OCI-LY7 (cell line): ENCODE results near the gene UBAC1. TPM values are rescaled to one million over a fixed set of nuclear protein-coding genes. Genes with fewer than 3 reads are reported as not detected.

Experiments
- BruUV-seq: library from RNA; stranded (reverse); fragments of 400-500 nt; replicated peaks from 2 replicates; lab custom pipeline; 2021; lab: Mats Ljungman, UMichigan
- CTCF ChIA-PET: fragments of 300-600 bp; sonication (Branson Sonifier 250); formaldehyde crosslinking; loops from one replicate; lab custom pipeline; 2022; ENCODE audit warnings: antibody characterized with exemption; ENCODE audit not compliant: unreplicated experiment; lab: Charles Lee
- POLR2A ChIA-PET: fragments of 300-600 bp; sonication (Branson Sonifier 250); formaldehyde crosslinking; loops from one replicate; lab custom pipeline; 2022; ENCODE audit warnings: antibody characterized with exemption; lab: Charles Lee
- DNase-seq: peaks from one replicate; pipeline ENCODE4 v3.0.0-alpha.2; 2015; ENCODE audit warnings: low spot score
- H2AFZ ChIP-seq: fragments of 200-600 bp; sonication (generic), shearing (Covaris generic); 2 replicates; pipeline ENCODE4 v1.6.1; 2014; ENCODE audit warnings: mild to moderate bottlenecking, antibody characterized with exemption, low read length, moderate library complexity
- H3K27ac ChIP-seq: fragments of 200-600 bp; sonication (generic); 2 replicates; pipeline ENCODE4 v1.5.1; 2014; ENCODE audit warnings: mixed run types, low read depth, mild to moderate bottlenecking, moderate library complexity, low read length, inconsistent platforms; ENCODE audit not compliant: poor library complexity, severe bottlenecking
- H3K36me3 ChIP-seq: fragments of 200-600 bp; sonication (generic); 2 replicates; pipeline ENCODE4 v1.6.1; 2014; ENCODE audit warnings: mild to moderate bottlenecking, antibody characterized with exemption, low read length, moderate library complexity, mixed read lengths; ENCODE audit not compliant: insufficient read depth
- H3K4me1 ChIP-seq: fragments of 200-600 bp; sonication (generic); 2 replicates; pipeline ENCODE4 v1.5.1; 2014; ENCODE audit warnings: mild to moderate bottlenecking, low read length; ENCODE audit not compliant: insufficient read depth, poor library complexity, severe bottlenecking
- H3K4me2 ChIP-seq: fragments of 200-600 bp; sonication (generic); 2 replicates; pipeline ENCODE4 v1.6.1; 2014; ENCODE audit warnings: mild to moderate bottlenecking, low read length
- H3K4me3 ChIP-seq: fragments of 200-600 bp; sonication (generic); 2 replicates; pipeline ENCODE4 v1.5.1; 2014; ENCODE audit warnings: mild to moderate bottlenecking, low read depth, low read length; ENCODE audit not compliant: poor library complexity, severe bottlenecking
- H3K79me2 ChIP-seq: fragments of 200-600 bp; sonication (generic); 2 replicates; pipeline ENCODE4 v1.6.1; 2016; ENCODE audit warnings: low read depth, mild to moderate bottlenecking, low read length, moderate library complexity, mixed read lengths; ENCODE audit not compliant: insufficient read depth
- H3K9me2 ChIP-seq: fragments of 200-600 bp; sonication (generic); 2 replicates; pipeline ENCODE4 v1.6.1; 2016; ENCODE audit warnings: mild to moderate bottlenecking, low read length, mixed read lengths; ENCODE audit not compliant: insufficient read depth
- H3K9me3 ChIP-seq: fragments of 200-600 bp; sonication (generic); 2 replicates; pipeline ENCODE4 v1.6.1; 2014; ENCODE audit warnings: mild to moderate bottlenecking, mixed run types, low read length, mixed read lengths
- H4K20me1 ChIP-seq: fragments of 200-600 bp; sonication (generic); 2 replicates; pipeline ENCODE4 v1.6.1; 2014; ENCODE audit warnings: mild to moderate bottlenecking, antibody characterized with exemption, low read length, moderate library complexity, mixed read lengths; ENCODE audit not compliant: insufficient read depth
- EZH2phosphoT487 ChIP-seq: fragments of 200-600 bp; sonication (generic); IDR thresholded peaks from 2 replicates; pipeline ENCODE4 v1.6.1; 2018; ENCODE audit warnings: low read depth, borderline replicate concordance, mild to moderate bottlenecking, mixed run types, antibody characterized with exemption, low read length, moderate library complexity, mixed read lengths
- intact Hi-C: fragments of 100-400 bp; cut with micrococcal nuclease; formaldehyde crosslinking; loops from one replicate; pipeline ENCODE4 v1.10.0; 2022; ENCODE audit not compliant: unreplicated experiment
- total RNA-seq, 2 experiments: library from RNA; depleted of rRNA in 1 of 2; stranded (reverse); fragments of >200 nt in 1 of 2; shearing (Covaris generic) in 1 of 2; gene quantifications; 2 replicates each; pipeline ENCODE4 v1.2.3, GENCODE V29; 2014 to 2022
- TF ChIP-seq, protein P1 (sequence below): fragments of 200-600 bp; sonication (generic); conservative IDR thresholded peaks from 2 replicates; pipeline ENCODE4 v1.5.1; 2014; ENCODE audit warnings: mild to moderate bottlenecking, antibody characterized with exemption, low read length, moderate library complexity, mixed read lengths

The UBAC1 gene
- total RNA-seq, 2 experiments from 2014 or later: 42.3 to 59.2 TPM

DNA sequence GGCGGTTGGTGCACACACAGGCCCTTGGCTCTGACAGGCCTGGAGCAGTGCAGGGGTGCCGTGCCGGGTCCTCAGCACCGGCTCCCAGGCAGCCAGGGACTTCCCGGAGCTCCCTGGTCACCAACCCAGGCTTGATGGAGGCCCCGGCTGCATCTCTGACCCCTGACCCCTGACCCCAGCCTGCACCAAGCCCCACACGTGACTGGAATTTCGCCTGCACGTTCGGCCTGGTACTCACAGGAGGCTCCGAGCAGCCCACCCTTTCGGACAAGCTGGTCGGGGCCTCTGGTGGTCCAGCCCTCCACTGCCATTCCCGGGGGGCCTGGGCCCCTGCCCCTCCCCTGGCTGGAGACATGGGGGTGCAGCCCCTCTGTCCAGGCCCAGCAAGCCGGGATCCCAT lies 25.4 kb upstream of the UBAC1 start:
- H4K20me1 ChIP-seq: no peaks in the 10 kb centered on the region
- POLR2A ChIA-PET: no interaction called here
- BruUV-seq: no TSS peak
- no peak overlapping the region for H3K4me2 ChIP-seq
- intact Hi-C loops: no loop called here
- no peaks in the 10 kb centered on the region for H3K9me3 ChIP-seq
- TF ChIP-seq EZH2phosphoT487: no peak
- TF ChIP-seq, protein P1, sequence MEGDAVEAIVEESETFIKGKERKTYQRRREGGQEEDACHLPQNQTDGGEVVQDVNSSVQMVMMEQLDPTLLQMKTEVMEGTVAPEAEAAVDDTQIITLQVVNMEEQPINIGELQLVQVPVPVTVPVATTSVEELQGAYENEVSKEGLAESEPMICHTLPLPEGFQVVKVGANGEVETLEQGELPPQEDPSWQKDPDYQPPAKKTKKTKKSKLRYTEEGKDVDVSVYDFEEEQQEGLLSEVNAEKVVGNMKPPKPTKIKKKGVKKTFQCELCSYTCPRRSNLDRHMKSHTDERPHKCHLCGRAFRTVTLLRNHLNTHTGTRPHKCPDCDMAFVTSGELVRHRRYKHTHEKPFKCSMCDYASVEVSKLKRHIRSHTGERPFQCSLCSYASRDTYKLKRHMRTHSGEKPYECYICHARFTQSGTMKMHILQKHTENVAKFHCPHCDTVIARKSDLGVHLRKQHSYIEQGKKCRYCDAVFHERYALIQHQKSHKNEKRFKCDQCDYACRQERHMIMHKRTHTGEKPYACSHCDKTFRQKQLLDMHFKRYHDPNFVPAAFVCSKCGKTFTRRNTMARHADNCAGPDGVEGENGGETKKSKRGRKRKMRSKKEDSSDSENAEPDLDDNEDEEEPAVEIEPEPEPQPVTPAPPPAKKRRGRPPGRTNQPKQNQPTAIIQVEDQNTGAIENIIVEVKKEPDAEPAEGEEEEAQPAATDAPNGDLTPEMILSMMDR: no peak
- no peaks in the 10 kb centered on the region for H3K79me2 ChIP-seq
- no peak for DNase-seq
- H3K4me3 ChIP-seq: no peak overlapping the region
- no peaks in the 10 kb centered on the region for H3K36me3 ChIP-seq
- peaks cover 19% of the 10 kb centered on the region for H3K4me1 ChIP-seq
- no peak overlapping the region for H3K27ac ChIP-seq
- CTCF ChIA-PET: no interaction called here
- no peaks in the 10 kb centered on the region for H3K9me2 ChIP-seq
- H2AFZ ChIP-seq: no peak overlapping the region

DNA sequence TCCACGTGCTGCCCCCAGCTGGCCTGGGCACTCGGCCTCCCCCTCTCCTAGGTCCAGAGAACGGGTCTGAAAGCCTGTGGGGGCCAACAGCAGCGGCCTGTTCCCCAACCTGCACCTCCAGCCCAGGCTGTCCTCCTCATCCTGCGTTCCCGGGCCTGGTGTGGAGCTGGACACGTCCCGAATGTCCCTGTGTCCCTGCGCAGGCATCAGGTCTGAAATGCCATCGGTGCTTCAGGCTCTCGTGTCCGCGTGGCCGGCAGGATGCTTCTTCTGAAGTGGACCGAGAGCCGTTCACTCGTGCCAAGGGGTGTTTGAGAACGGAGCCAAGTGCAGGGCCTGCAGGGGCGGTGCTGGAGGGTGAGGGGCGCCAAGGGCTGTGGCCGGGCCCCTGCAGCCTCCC lies 24.7 kb upstream of the UBAC1 start:
- CTCF ChIA-PET: no interaction called here
- DNase-seq: no peak
- Histone ChIP-seq H3K4me3 (no peak overlapping the region), H2AFZ (no peak overlapping the region), H3K4me1 (peaks cover 12% of the 10 kb centered on the region), H4K20me1 (no peaks in the 10 kb centered on the region), H3K36me3 (no peaks in the 10 kb centered on the region), H3K9me3 (no peaks in the 10 kb centered on the region), H3K79me2 (no peaks in the 10 kb centered on the region), H3K9me2 (no peaks in the 10 kb centered on the region), H3K27ac (no peak overlapping the region), H3K4me2 (no peak overlapping the region)
- POLR2A ChIA-PET: no interaction called here
- no peak for TF ChIP-seq EZH2phosphoT487
- TF ChIP-seq, protein P1: no peak
- intact Hi-C loops: no loop called here
- BruUV-seq: no TSS peak

DNA sequence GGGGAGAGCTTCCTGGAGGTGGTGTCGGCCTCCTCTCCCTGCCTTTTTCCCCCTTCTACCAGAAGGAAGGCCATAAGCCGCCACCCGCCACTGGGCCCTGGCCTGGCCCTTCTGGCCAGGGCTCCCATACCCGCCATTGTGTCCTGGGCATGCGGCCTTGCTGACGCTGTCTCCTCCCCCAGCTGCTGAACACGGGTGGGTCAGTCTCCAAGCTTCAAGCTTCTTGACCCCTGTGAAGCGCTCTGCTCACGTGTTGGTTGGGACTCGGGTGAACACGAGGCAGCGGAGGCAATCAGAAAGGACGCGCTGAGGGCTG lies 24.2 kb upstream of the UBAC1 start:
- no peaks in the 10 kb centered on the region for H3K9me2 ChIP-seq
- H3K79me2 ChIP-seq: no peaks in the 10 kb centered on the region
- no peak overlapping the region for H2AFZ ChIP-seq
- ChIA-PET POLR2A (no interaction called here), CTCF (no interaction called here)
- no peak overlapping the region for H3K4me3 ChIP-seq
- TF ChIP-seq EZH2phosphoT487: no peak
- TF ChIP-seq, protein P1: no peak
- no peak overlapping the region for H3K27ac ChIP-seq
- peaks cover 9% of the 10 kb centered on the region for H3K4me1 ChIP-seq
- BruUV-seq: no TSS peak
- H3K36me3 ChIP-seq: no peaks in the 10 kb centered on the region
- DNase-seq: no peak
- no peaks in the 10 kb centered on the region for H3K9me3 ChIP-seq
- intact Hi-C loops: no loop called here
- no peak overlapping the region for H3K4me2 ChIP-seq
- no peaks in the 10 kb centered on the region for H4K20me1 ChIP-seq
